WTC11 (cell line): Measurements from ENCODE around the gene PFKFB4. TPM values are rescaled to one million over a fixed set of nuclear protein-coding genes. Genes with fewer than 3 reads are reported as not detected.

ENCODE experiments used
- ATAC-seq: fragments of 200-7000 bp; cut with Tn5 transposase; 2 replicates; pipeline ENCODE4 v1.10.0; 2021; ENCODE audit warnings: mild to moderate bottlenecking, moderate library complexity
- CTCF ChIA-PET: fragments of 300-600 bp; sonication (Branson Sonifier 250); formaldehyde crosslinking; loops from one replicate; lab custom pipeline; 2021; ENCODE audit warnings: antibody characterized with exemption; lab: Charles Lee
- POLR2A ChIA-PET: fragments of 350-600 bp; sonication (Branson Sonifier 250); formaldehyde crosslinking; loops from one replicate; lab custom pipeline; 2021; ENCODE audit warnings: antibody characterized with exemption; lab: Charles Lee
- DNase-seq: peaks from one replicate; pipeline ENCODE4 v3.0.0; 2021; ENCODE audit warnings: low spot score
- H3K27ac Mint-ChIP-seq: 2 replicates; pipeline ENCODE4 v1.8.0; 2021; ENCODE audit warnings: mixed read lengths
- H3K27me3 Mint-ChIP-seq: 2 replicates; pipeline ENCODE4 v1.8.0; 2021; ENCODE audit warnings: low read depth, mild to moderate bottlenecking, moderate library complexity, mixed read lengths
- H3K36me3 Mint-ChIP-seq: 2 replicates; pipeline ENCODE4 v1.8.0; 2021; ENCODE audit warnings: mixed read lengths
- H3K4me1 Mint-ChIP-seq: 2 replicates; pipeline ENCODE4 v1.8.0; 2022; ENCODE audit warnings: mixed read lengths
- H3K4me3 Mint-ChIP-seq: 2 replicates; pipeline ENCODE4 v1.8.0; 2021; ENCODE audit warnings: mild to moderate bottlenecking, moderate library complexity, mixed read lengths
- H3K9me3 Mint-ChIP-seq: 2 replicates; pipeline ENCODE4 v1.8.0; 2021; ENCODE audit warnings: mixed read lengths
- AR ChIP-seq: fragments of 250-450 bp; sonication (Bioruptor Pico); IDR thresholded peaks from 2 replicates; pipeline ENCODE4 v1.9.0; 2021; ENCODE audit warnings: mild to moderate bottlenecking
- CREM ChIP-seq: sonication (generic); formaldehyde crosslinking; IDR thresholded peaks from 2 replicates; pipeline ENCODE4 v1.8.1; 2022; ENCODE audit warnings: mild to moderate bottlenecking, missing genetic modification reagents, moderate library complexity
- CTCF ChIP-seq: fragments of 200-600 bp; IDR thresholded peaks from 2 replicates; pipeline ENCODE4 v1.8.0; 2022; ENCODE audit warnings: antibody characterized with exemption
- FOXJ3 ChIP-seq: sonication (generic); formaldehyde crosslinking; IDR thresholded peaks from 2 replicates; pipeline ENCODE4 v1.9.0; 2021; ENCODE audit warnings: missing genetic modification reagents, mild to moderate bottlenecking, borderline replicate concordance
- JAZF1 ChIP-seq: fragments of 250-450 bp; sonication (Bioruptor Pico); IDR thresholded peaks from 2 replicates; pipeline ENCODE4 v1.9.0; 2021; ENCODE audit warnings: moderate library complexity, mild to moderate bottlenecking, inconsistent platforms
- MYBL2 ChIP-seq: sonication (generic); formaldehyde crosslinking; IDR thresholded peaks from 2 replicates; pipeline ENCODE4 v1.8.1; 2023; ENCODE audit warnings: mild to moderate bottlenecking, moderate library complexity, missing genetic modification reagents
- RORB ChIP-seq: fragments of 250-450 bp; sonication (Bioruptor Pico); IDR thresholded peaks from 2 replicates; pipeline ENCODE4 v1.9.0; 2021; ENCODE audit warnings: mild to moderate bottlenecking
- SMAD4 ChIP-seq: sonication (generic); formaldehyde crosslinking; IDR thresholded peaks from 2 replicates; pipeline ENCODE4 v1.8.0; 2022; ENCODE audit warnings: mild to moderate bottlenecking, missing genetic modification reagents
- TEAD1 ChIP-seq: sonication (generic); formaldehyde crosslinking; IDR thresholded peaks from 2 replicates; pipeline ENCODE4 v1.8.0; 2022; ENCODE audit warnings: mild to moderate bottlenecking, missing genetic modification reagents
- TP53 ChIP-seq: sonication (generic); formaldehyde crosslinking; IDR thresholded peaks from 2 replicates; pipeline ENCODE4 v1.8.1; 2023; ENCODE audit warnings: mild to moderate bottlenecking, missing genetic modification reagents
- USF2 ChIP-seq: sonication (generic); formaldehyde crosslinking; IDR thresholded peaks from 2 replicates; pipeline ENCODE4 v1.8.1; 2023; ENCODE audit warnings: mild to moderate bottlenecking, missing genetic modification reagents, moderate library complexity
- ZBTB21 ChIP-seq: sonication (generic); formaldehyde crosslinking; IDR thresholded peaks from 2 replicates; pipeline ENCODE4 v1.8.1; 2023; ENCODE audit warnings: mild to moderate bottlenecking, missing genetic modification reagents, borderline replicate concordance
- ZNF671 ChIP-seq: fragments of 250-450 bp; sonication (Bioruptor Pico); IDR thresholded peaks from 2 replicates; pipeline ENCODE4 v1.8.0; 2021; ENCODE audit warnings: mild to moderate bottlenecking
- total RNA-seq: library from RNA; stranded (reverse); gene quantifications from 3 replicates; pipeline ENCODE4 v1.2.3, GENCODE V29; 2021
- TF ChIP-seq, protein P1 (sequence below): fragments of 250-450 bp; sonication (Bioruptor Pico); conservative IDR thresholded peaks from 2 replicates; pipeline ENCODE4 v1.9.0; 2021; ENCODE audit warnings: mild to moderate bottlenecking
- TF ChIP-seq, protein P2 (sequence below): sonication (generic); formaldehyde crosslinking; conservative IDR thresholded peaks from 2 replicates; pipeline ENCODE4 v1.8.1; 2022; ENCODE audit warnings: mild to moderate bottlenecking, missing genetic modification reagents

The PFKFB4 gene
- total RNA-seq, 1 experiment from 2014 or later = 18.0 TPM

DNA sequence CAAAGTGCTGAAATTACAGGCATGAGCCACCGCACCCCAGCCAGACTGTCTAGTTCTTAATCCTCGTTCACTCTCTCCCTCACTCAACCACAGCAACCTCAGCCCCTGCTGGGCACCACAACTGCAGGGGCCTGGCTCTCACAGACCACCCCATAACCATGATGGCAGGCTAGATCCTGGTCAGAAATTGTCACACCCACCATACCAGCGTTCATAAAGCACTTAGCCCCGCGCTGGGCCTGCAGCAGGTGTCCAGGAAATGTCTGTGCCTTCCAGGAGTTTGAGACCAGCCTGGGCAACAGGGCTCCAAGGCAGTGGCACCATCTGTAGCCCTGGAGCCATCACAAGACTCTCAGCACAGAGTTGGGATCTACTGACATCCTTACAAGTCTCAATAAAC, 54.5 kb downstream of the PFKFB4 start:
- Mint-ChIP-seq H3K27me3 (no peaks in the 10 kb centered on the region; the same call in none of the 2 replicates), H3K27ac (peak overlapping the region; percentile 57; the same call in 1 of the 2 replicates), H3K4me1 (peaks cover 28% of the 10 kb centered on the region)

More for the DNA sequence above, 54.5 kb downstream of the PFKFB4 start:
- Mint-ChIP-seq H3K4me3 (no peak overlapping the region), H3K36me3 (peaks cover 18% of the 10 kb centered on the region), H3K9me3 (peaks cover 7% of the 10 kb centered on the region)
- ChIA-PET POLR2A (interaction anchor here (2.8 kb wide), 1 partner anchor 28 kb away, joined by 21 read pairs; no protein-coding TSS in a partner anchor), CTCF (interaction anchor here (1.0 to 1.9 kb wide), 2 partner anchors 47 to 66 kb away, joined by 3 to 5 read pairs; no protein-coding TSS in a partner anchor)
- ATAC-seq (no peak), DNase-seq (no peak)
- no peak for TF ChIP-seq CREM (CRISPR knock-in tag)
- no peak for TF ChIP-seq MYBL2
- no peak for TF ChIP-seq ZNF671 (CRISPR knock-in tag)
- TF ChIP-seq AR (CRISPR knock-in tag) = no peak
- TF ChIP-seq TP53 (CRISPR knock-in tag) = no peak
- TF ChIP-seq SMAD4 = no peak
- no peak for TF ChIP-seq USF2 (CRISPR knock-in tag)
- TF ChIP-seq, protein P1, sequence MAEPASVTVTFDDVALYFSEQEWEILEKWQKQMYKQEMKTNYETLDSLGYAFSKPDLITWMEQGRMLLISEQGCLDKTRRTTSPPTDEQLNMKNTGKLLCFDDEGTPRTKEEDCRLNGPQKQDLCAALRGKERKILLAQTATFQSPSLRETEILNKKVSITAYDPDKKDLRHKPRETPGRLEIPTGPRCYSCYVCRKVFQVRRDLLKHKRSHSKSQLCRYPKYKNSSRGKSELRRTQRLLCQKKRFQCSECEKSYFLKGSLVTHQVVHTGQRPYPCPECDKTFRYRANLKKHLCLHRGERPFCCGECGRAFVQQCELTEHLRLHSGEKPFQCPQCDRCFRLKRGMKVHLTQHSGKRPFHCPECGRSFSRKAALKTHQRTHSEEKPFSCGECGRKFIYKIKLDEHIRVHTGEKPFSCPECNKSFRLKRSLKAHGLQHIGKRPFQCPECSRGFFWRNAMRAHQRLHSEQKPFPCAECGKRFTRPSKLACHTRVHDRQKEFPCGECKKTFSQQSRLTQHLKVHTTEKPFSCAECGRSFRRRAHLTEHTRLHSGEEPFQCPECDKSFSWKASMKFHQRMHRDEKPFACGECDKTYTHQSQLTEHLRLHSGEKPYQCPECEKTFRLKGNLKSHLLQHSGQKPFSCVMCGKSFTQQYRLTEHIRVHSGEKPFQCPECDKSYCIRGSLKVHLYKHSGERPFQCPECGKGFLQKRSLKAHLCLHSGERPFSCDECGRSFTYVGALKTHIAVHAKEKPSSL = no peak
- no peak for TF ChIP-seq CTCF
- TF ChIP-seq FOXJ3 = no peak
- TF ChIP-seq ZBTB21 (CRISPR knock-in tag) = no peak
- TF ChIP-seq, protein P2, sequence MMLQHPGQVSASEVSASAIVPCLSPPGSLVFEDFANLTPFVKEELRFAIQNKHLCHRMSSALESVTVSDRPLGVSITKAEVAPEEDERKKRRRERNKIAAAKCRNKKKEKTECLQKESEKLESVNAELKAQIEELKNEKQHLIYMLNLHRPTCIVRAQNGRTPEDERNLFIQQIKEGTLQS = no peak
- TF ChIP-seq JAZF1 (CRISPR knock-in tag) = no peak
- no peak for TF ChIP-seq TEAD1 (CRISPR knock-in tag)
- no peak for TF ChIP-seq RORB
